MM.1S (cell line): ENCODE results near the gene CCDC63.

Experiments
- CTCF ChIP-seq: fragments of 300-600 bp; sonication (generic); IDR thresholded peaks from 2 replicates; pipeline ENCODE4 v1.5.1; 2016; ENCODE audit warnings: antibody characterized with exemption, low read length, mixed read lengths
- EZH2phosphoT487 ChIP-seq: fragments of 300-600 bp; sonication (generic); IDR thresholded peaks from 2 replicates; pipeline ENCODE4 v1.6.1; 2018; ENCODE audit warnings: antibody characterized with exemption, low read length

- no peak for TF ChIP-seq CTCF
- no peak for TF ChIP-seq EZH2phosphoT487
These were observed 70.7 kb downstream of the CCDC63 start for GRCh38 chr12:110917467-110917866.
